ENCODE measurements around the gene PSEN1. TPM values are rescaled to one million over a fixed set of nuclear protein-coding genes. Genes with fewer than 3 reads are reported as not detected.
A peak's percentile ranks its signal among the peaks of the same experiment; 100 is the strongest.

PSEN1 gene
- polyA plus RNA-seq, 5 donors: 43.1 to 56.9 (median 53.2) TPM

GRCh38 chr14:73269729-73270531 is 133.6 kb downstream of the PSEN1 start:
- DNase-seq: peak; percentile 21 to 24

- no peak for DNase-seq
Measured at GRCh38 chr14:73272393-73272792, 136.1 kb downstream of the PSEN1 start.

Other genes with a start within 250 kb of the PSEN1 start
- 1 to 10 TPM; 1.6 to 2.4 (median 1.8) TPM for gene DPF3, start 242.4 kb upstream of the PSEN1 start, polyA plus RNA-seq (ENCODE audit: insufficient read depth in 1 of 5, insufficient read length in 5 of 5, low replicate concordance in 1 of 5)
- gene DCAF4, start 210.0 kb upstream of the PSEN1 start, polyA plus RNA-seq (ENCODE audit: insufficient read depth in 1 of 5, insufficient read length in 5 of 5, low replicate concordance in 1 of 5): 10 to 100 TPM; 17.0 to 27.0 (median 17.6) TPM
- 10 to 100 TPM; 16.0 to 20.1 (median 17.2) TPM for gene ZFYVE1, start 109.4 kb upstream of the PSEN1 start, polyA plus RNA-seq (ENCODE audit: insufficient read depth in 1 of 5, insufficient read length in 5 of 5, low replicate concordance in 1 of 5)
- 100 to 1,000 TPM; 134 to 260 (median 207) TPM for gene RBM25, start 78.0 kb upstream of the PSEN1 start, polyA plus RNA-seq (ENCODE audit: insufficient read depth in 1 of 5, insufficient read length in 5 of 5, low replicate concordance in 1 of 5)
- gene PAPLN, start 101.0 kb downstream of the PSEN1 start, polyA plus RNA-seq (ENCODE audit: insufficient read depth in 1 of 5, insufficient read length in 5 of 5, low replicate concordance in 1 of 5): 10 to 100 TPM in 3 of 5 donors, 1 to 10 TPM in 2; 7.6 to 15.9 (median 10.2) TPM

Data from right lung (tissue), 5 donors.